Bronchial epithelial cell (primary cell): Measurements from ENCODE around the gene APP. TPM values are rescaled to one million over a fixed set of nuclear protein-coding genes. Genes with fewer than 3 reads are reported as not detected.

Source experiments
- DNase-seq: peaks from one replicate; pipeline ENCODE4 v3.0.0-alpha.2; 2010; ENCODE audit warnings: low read depth
- FAIRE-seq: peaks from 2 replicates; lab custom pipeline; 2011; peaks lifted over from hg19 to GRCh38; lab: Jason Lieb, UNC
- H3K27me3 ChIP-seq: 2 replicates; pipeline ENCODE4 v1.5.1; 2011; ENCODE audit warnings: low read length; ENCODE audit not compliant: control insufficient read depth, insufficient read depth
- H3K36me3 ChIP-seq: 2 replicates; pipeline ENCODE4 v1.5.1; 2011; ENCODE audit warnings: low read length; ENCODE audit not compliant: control insufficient read depth, insufficient read depth
- H3K4me3 ChIP-seq: 2 replicates; pipeline ENCODE4 v1.5.1; 2011; ENCODE audit warnings: mild to moderate bottlenecking, low read depth, low read length, control low read depth
- CTCF ChIP-seq: IDR thresholded peaks from 2 replicates; pipeline ENCODE4 v1.5.1; 2011; ENCODE audit warnings: mild to moderate bottlenecking, moderate library complexity, low read length, control low read depth, inconsistent platforms; ENCODE audit not compliant: insufficient read depth, severe bottlenecking
- total RNA-seq: library from RNA; depleted of rRNA; stranded (reverse); fragments of >200 nt; gene quantifications from 2 replicates; pipeline ENCODE4 v1.2.1, GENCODE V29; 2014

APP gene
- total RNA-seq, 1 donor from 2014 or later, result 745 TPM

- H3K36me3 ChIP-seq, result no peaks in the 10 kb centered on the region
- TF ChIP-seq CTCF, result no peak
- FAIRE-seq, result no peak
Measured at GRCh38 chr21:26117324-26117971, 53.1 kb downstream of the APP start.

GRCh38 chr21:26116456-26117011 is 54.0 kb downstream of the APP start:
- peaks cover 2% of the 10 kb centered on the region for H3K36me3 ChIP-seq
- H3K4me3 ChIP-seq, result no peak overlapping the region
- DNase-seq (no peak), FAIRE-seq (no peak)
- no peak for TF ChIP-seq CTCF
- H3K27me3 ChIP-seq, result no peaks in the 10 kb centered on the region

More at GRCh38 chr21:26117324-26117971, 53.1 kb downstream of the APP start:
- Histone ChIP-seq H3K27me3 (no peaks in the 10 kb centered on the region), H3K4me3 (no peak overlapping the region)
- no peak for DNase-seq

- H3K36me3 ChIP-seq, result peaks cover 3% of the 10 kb centered on the region
- TF ChIP-seq CTCF, result no peak
- H3K27me3 ChIP-seq, result no peaks in the 10 kb centered on the region
- DNase-seq, result no peak
- no peak overlapping the region for H3K4me3 ChIP-seq
- FAIRE-seq, result no peak
Measured at GRCh38 chr21:26115899-26116298, 54.7 kb downstream of the APP start.

- Histone ChIP-seq H3K36me3 (peaks cover 3% of the 10 kb centered on the region), H3K27me3 (no peaks in the 10 kb centered on the region), H3K4me3 (no peak overlapping the region)
- FAIRE-seq (no peak), DNase-seq (no peak)
- TF ChIP-seq CTCF, result no peak
Measured at GRCh38 chr21:26115305-26115704, 55.3 kb downstream of the APP start.

- Histone ChIP-seq H3K4me3 (no peak overlapping the region), H3K27me3 (no peaks in the 10 kb centered on the region), H3K36me3 (peaks cover 3% of the 10 kb centered on the region)
- FAIRE-seq (no peak), DNase-seq (no peak)
- no peak for TF ChIP-seq CTCF
Measured at GRCh38 chr21:26112975-26113374, 57.6 kb downstream of the APP start.

- DNase-seq (no peak), FAIRE-seq (no peak)
- no peaks in the 10 kb centered on the region for H3K27me3 ChIP-seq
- H3K4me3 ChIP-seq, result no peak overlapping the region
- H3K36me3 ChIP-seq, result peaks cover 3% of the 10 kb centered on the region
- no peak for TF ChIP-seq CTCF
Measured at GRCh38 chr21:26112127-26112742, 58.3 kb downstream of the APP start.
